Activated CD4-positive, alpha-beta T cell treated with anti-CD3 and anti-CD28 coated beads, Interleukin-2, amount 10 ng/mL, durations not matched to agents 24 days and 14 days (primary cell): ENCODE results near the gene SOD2. TPM values are rescaled to one million over a fixed set of nuclear protein-coding genes. Genes with fewer than 3 reads are reported as not detected.
"Not testable (repeated sequence)": the region's sequence is repeated elsewhere in the genome, so short reads cannot be mapped to it uniquely, and the experiment has no call there.

Source experiments
- DNase-seq: peaks from one replicate; pipeline ENCODE4 v3.0.0; 2022
- H3K27ac Mint-ChIP-seq: one replicate; pipeline ENCODE4 v1.8.0; 2022; ENCODE audit warnings: mild to moderate bottlenecking, mixed read lengths
- H3K27me3 Mint-ChIP-seq: one replicate; pipeline ENCODE4 v1.8.0; 2022; ENCODE audit warnings: mixed read lengths
- H3K36me3 Mint-ChIP-seq: one replicate; pipeline ENCODE4 v1.8.0; 2022; ENCODE audit warnings: low read depth, mild to moderate bottlenecking, mixed read lengths
- H3K4me1 Mint-ChIP-seq: one replicate; pipeline ENCODE4 v1.8.0; 2021; ENCODE audit warnings: mixed read lengths
- H3K4me3 Mint-ChIP-seq: one replicate; pipeline ENCODE4 v1.8.0; 2022; ENCODE audit warnings: mild to moderate bottlenecking, moderate library complexity, mixed read lengths
- H3K9me3 Mint-ChIP-seq: one replicate; pipeline ENCODE4 v1.8.0; 2021; ENCODE audit warnings: mixed read lengths
- intact Hi-C: fragments of 100-400 bp; cut with micrococcal nuclease; formaldehyde crosslinking; loops from one replicate; pipeline ENCODE4 v1.15.1; 2023
- total RNA-seq: library from RNA; stranded (reverse); gene quantifications from 2 replicates; pipeline ENCODE4 v1.2.3, GENCODE V29; 2022

SOD2 gene
- total RNA-seq, 1 donor from 2014 or later = 83.0 TPM

GRCh38 chr6:159661977-159662376 lies 31.1 kb downstream of the SOD2 start:
- DNase-seq, H3K4me1 Mint-ChIP-seq, H3K27ac Mint-ChIP-seq, H3K36me3 Mint-ChIP-seq, H3K4me3 Mint-ChIP-seq, intact Hi-C loops, H3K9me3 Mint-ChIP-seq: not testable (repeated sequence)
- peaks cover 11% of the 10 kb centered on the region for H3K27me3 Mint-ChIP-seq

GRCh38 chr6:159655409-159655988 lies 37.5 kb downstream of the SOD2 start:
- H3K4me3 Mint-ChIP-seq = no peak overlapping the region
- intact Hi-C loops = loop anchor here (2.0 kb wide), 1 partner anchor 481 kb away; no protein-coding TSS in a partner anchor
- no peak for DNase-seq
- H3K27ac Mint-ChIP-seq = no peak overlapping the region
- peaks cover 11% of the 10 kb centered on the region for H3K27me3 Mint-ChIP-seq
- no peaks in the 10 kb centered on the region for H3K4me1 Mint-ChIP-seq
- no peaks in the 10 kb centered on the region for H3K36me3 Mint-ChIP-seq
- H3K9me3 Mint-ChIP-seq = no peaks in the 10 kb centered on the region

DNA sequence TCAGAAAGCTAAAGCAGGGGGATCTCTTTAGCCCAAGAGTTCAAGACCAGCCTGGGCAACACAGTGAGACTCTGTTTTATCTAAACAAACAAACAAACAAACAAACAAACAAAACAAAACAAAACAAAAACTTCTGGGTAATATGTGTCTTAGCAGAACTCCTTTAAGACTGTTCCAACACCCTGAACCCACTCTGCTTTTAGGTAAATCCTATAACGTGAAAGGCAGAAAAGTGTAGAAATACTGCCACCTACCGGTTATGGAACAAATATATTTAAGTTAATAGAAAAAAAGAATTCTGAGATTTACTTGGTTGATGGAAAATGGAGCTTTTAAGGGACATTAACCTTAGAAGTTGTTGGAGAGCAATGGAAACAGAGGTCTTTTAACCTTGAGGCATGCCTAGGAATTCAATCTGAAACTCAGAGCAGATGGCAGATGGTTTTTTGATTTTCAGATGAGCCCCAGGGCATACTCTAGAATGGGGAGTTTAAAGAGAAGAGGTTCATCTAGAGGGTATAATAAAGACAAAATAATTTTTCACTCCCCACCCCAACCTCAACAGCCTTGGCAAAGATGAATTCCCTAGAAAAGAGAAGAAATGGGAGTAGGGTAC lies 38.5 kb downstream of the SOD2 start:
- intact Hi-C loops = loop anchor here (1.0 to 2.0 kb wide), 2 partner anchors 401 to 480 kb away; no protein-coding TSS in a partner anchor
- Mint-ChIP-seq H3K4me1 (no peaks in the 10 kb centered on the region), H3K9me3 (no peaks in the 10 kb centered on the region), H3K27ac (no peak overlapping the region), H3K27me3 (peaks cover 11% of the 10 kb centered on the region), H3K36me3 (no peaks in the 10 kb centered on the region), H3K4me3 (no peak overlapping the region)
- DNase-seq = peak; percentile 68

- Mint-ChIP-seq H3K9me3 (no peaks in the 10 kb centered on the region), H3K27ac (no peak overlapping the region), H3K4me3 (no peak overlapping the region), H3K4me1 (no peaks in the 10 kb centered on the region), H3K27me3 (no peaks in the 10 kb centered on the region), H3K36me3 (no peaks in the 10 kb centered on the region)
- intact Hi-C loops = no loop called here
- DNase-seq = no peak
These were observed 42.7 kb downstream of the SOD2 start for GRCh38 chr6:159650314-159650713.

GRCh38 chr6:159649441-159649840 lies 43.6 kb downstream of the SOD2 start:
- H3K9me3 Mint-ChIP-seq = no peaks in the 10 kb centered on the region
- H3K27me3 Mint-ChIP-seq = no peaks in the 10 kb centered on the region
- no peak for DNase-seq
- H3K27ac Mint-ChIP-seq = no peak overlapping the region
- no peaks in the 10 kb centered on the region for H3K4me1 Mint-ChIP-seq
- no peaks in the 10 kb centered on the region for H3K36me3 Mint-ChIP-seq
- intact Hi-C loops = no loop called here
- H3K4me3 Mint-ChIP-seq = no peak overlapping the region

GRCh38 chr6:159646733-159647132 lies 46.3 kb downstream of the SOD2 start:
- no peaks in the 10 kb centered on the region for H3K27me3 Mint-ChIP-seq
- no peak for DNase-seq
- intact Hi-C loops = no loop called here
- H3K27ac Mint-ChIP-seq = no peak overlapping the region
- H3K4me3 Mint-ChIP-seq = no peak overlapping the region
- no peaks in the 10 kb centered on the region for H3K4me1 Mint-ChIP-seq
- H3K9me3 Mint-ChIP-seq = no peaks in the 10 kb centered on the region
- no peaks in the 10 kb centered on the region for H3K36me3 Mint-ChIP-seq

- intact Hi-C loops = no loop called here
- Mint-ChIP-seq H3K36me3 (no peaks in the 10 kb centered on the region), H3K4me3 (no peak overlapping the region), H3K4me1 (no peaks in the 10 kb centered on the region), H3K27ac (no peak overlapping the region), H3K27me3 (no peaks in the 10 kb centered on the region), H3K9me3 (no peaks in the 10 kb centered on the region)
- no peak for DNase-seq
These were observed 46.9 kb downstream of the SOD2 start for GRCh38 chr6:159646116-159646515.

DNA sequence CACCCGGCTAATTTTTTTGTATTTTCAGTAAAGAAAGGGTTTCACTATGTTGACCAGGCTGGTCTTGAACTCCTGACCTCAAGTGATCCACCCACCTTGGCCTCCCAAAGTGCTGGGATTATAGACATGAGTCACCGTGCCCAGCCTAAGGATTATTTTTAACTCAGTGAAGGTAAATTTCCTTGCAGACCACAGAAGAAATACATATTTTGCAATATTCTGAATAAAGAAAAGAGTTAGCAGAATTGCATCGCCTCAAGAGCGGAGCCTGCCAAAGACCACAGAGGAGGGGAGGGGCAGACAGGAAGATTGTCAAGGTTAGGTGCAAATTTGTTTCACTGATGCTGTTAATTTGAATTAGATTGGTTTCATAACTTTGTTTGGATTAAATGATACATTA lies 47.4 kb downstream of the SOD2 start:
- Mint-ChIP-seq H3K4me1 (no peaks in the 10 kb centered on the region), H3K36me3 (no peaks in the 10 kb centered on the region), H3K27ac (no peak overlapping the region), H3K4me3 (no peak overlapping the region), H3K27me3 (no peaks in the 10 kb centered on the region), H3K9me3 (no peaks in the 10 kb centered on the region)
- no peak for DNase-seq
- intact Hi-C loops = no loop called here

Other genes starting within 250 kb of the SOD2 start
- gene WTAP, start 34.3 kb upstream of the SOD2 start, total RNA-seq = 107 and 109 TPM in 2 replicates
- 85.3 and 88.2 TPM in 2 replicates for gene ACAT2, start 68.8 kb upstream of the SOD2 start, total RNA-seq
- 528 and 531 TPM in 2 replicates for gene TCP1, start 96.4 kb upstream of the SOD2 start, total RNA-seq
- 106 and 112 TPM in 2 replicates for gene MRPL18, start 97.2 kb upstream of the SOD2 start, total RNA-seq
- 0.40 and 0.97 TPM in 2 replicates for gene PNLDC1, start 107.0 kb upstream of the SOD2 start, total RNA-seq
- gene MAS1, start 197.7 kb upstream of the SOD2 start, total RNA-seq = not detected in 2 replicates